Left lung (tissue), 10 donors: Measurements from ENCODE around the gene LCOR. TPM values are rescaled to one million over a fixed set of nuclear protein-coding genes. Genes with fewer than 3 reads are reported as not detected.

ENCODE experiments used
- ATAC-seq: fragments of 200-7000 bp; cut with Tn5 transposase; one replicate; pipeline ENCODE4 v1.9.1; 2020; ENCODE audit warnings: moderate library complexity
- DNase-seq, 4 donors: peaks; one replicate each; pipeline ENCODE4 v3.0.0-alpha.2; 2013 to 2020
- H3K27ac ChIP-seq, 2 donors: fragments of 200-600 bp; sonication (generic) in 1 of 2; one replicate each; pipeline versions ENCODE4 v1.5.0 to v1.8.0; 2020 to 2021
- H3K27me3 ChIP-seq, 2 donors: fragments of 200-600 bp; sonication (generic) in 1 of 2; one replicate each; pipeline versions ENCODE4 v1.5.0 to v1.8.0; 2020 to 2021
- H3K36me3 ChIP-seq, 2 donors: fragments of 200-600 bp; sonication (generic) in 1 of 2; one replicate each; pipeline versions ENCODE4 v1.5.0 to v1.8.0; 2020 to 2021
- H3K4me1 ChIP-seq, 2 donors: fragments of 200-600 bp; one replicate each; pipeline ENCODE4 v1.8.0; 2021
- H3K4me3 ChIP-seq, 2 donors: fragments of 200-600 bp; sonication (generic) in 1 of 2; one replicate each; pipeline versions ENCODE4 v1.5.0 to v1.8.0; 2020 to 2021; ENCODE audit warnings: mild to moderate bottlenecking in 1 of 2
- H3K9me3 ChIP-seq, 2 donors: fragments of 200-600 bp; sonication (generic) in 1 of 2; one replicate each; pipeline versions ENCODE4 v1.5.0 to v1.8.0; 2020 to 2021
- CTCF ChIP-seq, 2 donors: fragments of 200-600 bp; sonication (generic) in 1 of 2; IDR thresholded peaks; one replicate each; pipeline versions ENCODE4 v1.5.0 to v1.8.0; 2021; ENCODE audit warnings: antibody characterized with exemption in 2 of 2
- intact Hi-C, 2 donors: fragments of 100-400 bp; cut with DNase I; formaldehyde crosslinking; loops; one replicate each; pipeline versions ENCODE4 v1.11.2 to v1.14.2; 2022
- polyA plus RNA-seq, 6 donors: library from polyadenylated mRNA; unstranded; fragments of 120-200 nt; gene quantifications; one replicate each; pipeline ENCODE4 v1.2.1, GENCODE V29; 2013; ENCODE audit not compliant: insufficient read length in 6 of 6
- total RNA-seq, 2 donors: library from RNA; stranded (reverse); fragmentation: NEBNext Ultra II Directional; extraction: Animal tissue kit (Norgen Biotek cat#: 25700); gene quantifications; one replicate each; pipeline ENCODE4 v1.2.1, GENCODE V29; 2021
- donor health status: DM: no; HTN: yes; CAD: no.
- donor health status: DM: no; HTN: no; CAD: no.

Gene LCOR
- total and polyA plus RNA-seq, 8 donors = 20.8 to 29.6 (median 22.9) TPM

GRCh38 chr10:97016728-97017473 is 184.8 kb downstream of the LCOR start:
- no peaks in the 10 kb centered on the region for H3K36me3 ChIP-seq
- TF ChIP-seq CTCF (IDR thresholded peaks at IDR 0.05) = no peak
- peaks cover 0 to 2% of the 10 kb centered on the region in 2 donors for H3K9me3 ChIP-seq
- peak in 1 of 4 donors; percentile 31 for DNase-seq
- H3K27ac ChIP-seq = no peak overlapping the region
- H3K27me3 ChIP-seq = no peaks in the 10 kb centered on the region
- no peak overlapping the region for H3K4me3 ChIP-seq
- intact Hi-C loops = no loop called here
- ATAC-seq = no peak
- H3K4me1 ChIP-seq = no peaks in the 10 kb centered on the region

- Histone ChIP-seq H3K36me3 (no peaks in the 10 kb centered on the region), H3K4me3 (no peak overlapping the region), H3K27ac (no peak overlapping the region), H3K9me3 (peaks cover 0 to 2% of the 10 kb centered on the region in 2 donors), H3K27me3 (no peaks in the 10 kb centered on the region), H3K4me1 (no peaks in the 10 kb centered on the region)
- peak in 1 of 4 donors; percentile 23 for DNase-seq
- intact Hi-C loops = no loop called here
- no peak for TF ChIP-seq CTCF (IDR thresholded peaks at IDR 0.05)
- ATAC-seq = no peak
These were observed 185.4 kb downstream of the LCOR start for GRCh38 chr10:97017474-97017903.

- no peak overlapping the region for H3K27ac ChIP-seq
- H3K4me1 ChIP-seq = peaks cover under 1% of the 10 kb centered on the region in 2 donors
- no peaks in the 10 kb centered on the region for H3K27me3 ChIP-seq
- intact Hi-C loops = no loop called here
- no peak for ATAC-seq
- H3K4me3 ChIP-seq = no peak overlapping the region
- peak in 1 of 4 donors; percentile 75 for DNase-seq
- no peak for TF ChIP-seq CTCF (IDR thresholded peaks at IDR 0.05)
- H3K36me3 ChIP-seq = no peaks in the 10 kb centered on the region
- peaks cover 0 to 2% of the 10 kb centered on the region in 2 donors for H3K9me3 ChIP-seq
These were observed 186.4 kb downstream of the LCOR start for GRCh38 chr10:97018251-97019212.

GRCh38 chr10:97019213-97019844 is 187.2 kb downstream of the LCOR start:
- ATAC-seq = no peak
- no peaks in the 10 kb centered on the region for H3K27me3 ChIP-seq
- DNase-seq = peak in 1 of 4 donors; percentile 57
- H3K4me3 ChIP-seq = no peak overlapping the region
- H3K27ac ChIP-seq = no peak overlapping the region
- no peaks in the 10 kb centered on the region for H3K36me3 ChIP-seq
- H3K4me1 ChIP-seq = peaks cover 5 to 7% of the 10 kb centered on the region in 2 donors
- intact Hi-C loops = no loop called here
- H3K9me3 ChIP-seq = peaks cover 0 to 2% of the 10 kb centered on the region in 2 donors
- no peak for TF ChIP-seq CTCF (IDR thresholded peaks at IDR 0.05)
